TTC549 (cell line): ENCODE data around the gene SHC1.

Source experiments
- FAIRE-seq: peaks from 2 replicates; lab custom pipeline; 2012; peaks lifted over from hg19 to GRCh38; lab: Jason Lieb, UNC

Gene SHC1

DNA sequence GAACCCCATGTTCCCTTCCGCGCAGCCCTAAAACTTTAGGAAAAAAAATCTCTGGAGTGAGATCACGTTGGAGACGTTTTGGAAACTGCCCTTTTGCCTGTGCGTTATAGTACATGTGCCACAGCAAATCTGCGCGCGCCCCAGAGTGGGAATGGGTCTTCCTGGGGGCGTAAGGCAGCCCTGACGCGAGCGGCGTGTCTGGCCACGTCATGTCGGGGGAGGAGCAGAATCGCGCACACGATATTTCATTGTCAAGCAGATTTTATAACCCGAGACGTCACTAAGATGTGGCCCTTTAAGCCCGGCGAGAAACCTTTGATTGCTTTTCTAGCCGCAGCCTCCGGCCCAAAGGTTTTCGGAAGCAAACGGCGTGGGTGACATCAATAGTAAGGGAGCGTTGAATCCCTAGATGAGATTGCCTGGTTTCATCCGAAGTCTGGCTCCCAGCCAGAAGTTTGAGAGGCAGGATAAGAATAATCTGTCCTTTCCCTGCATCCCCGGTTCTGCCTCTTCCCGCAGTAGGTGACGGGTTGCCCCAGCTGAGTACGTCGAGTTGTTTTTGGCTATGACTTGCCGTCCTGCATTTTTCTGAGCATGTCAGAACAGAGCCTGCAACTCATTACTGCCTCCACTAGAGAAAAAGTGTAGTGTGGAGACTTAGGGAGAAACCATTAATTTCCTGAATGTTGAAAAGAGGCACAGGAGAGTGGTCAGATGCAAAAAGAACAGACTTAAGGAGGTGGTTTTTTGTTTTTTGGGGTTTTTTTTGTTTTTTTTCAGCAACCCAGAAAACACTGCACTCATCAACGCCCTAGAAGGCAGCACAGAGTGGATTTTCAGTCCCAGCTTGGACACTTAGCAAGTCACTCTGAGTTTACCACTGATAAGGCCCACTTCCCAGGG lies 33.2 kb downstream of the SHC1 start:
- peak; percentile 79 for FAIRE-seq

DNA sequence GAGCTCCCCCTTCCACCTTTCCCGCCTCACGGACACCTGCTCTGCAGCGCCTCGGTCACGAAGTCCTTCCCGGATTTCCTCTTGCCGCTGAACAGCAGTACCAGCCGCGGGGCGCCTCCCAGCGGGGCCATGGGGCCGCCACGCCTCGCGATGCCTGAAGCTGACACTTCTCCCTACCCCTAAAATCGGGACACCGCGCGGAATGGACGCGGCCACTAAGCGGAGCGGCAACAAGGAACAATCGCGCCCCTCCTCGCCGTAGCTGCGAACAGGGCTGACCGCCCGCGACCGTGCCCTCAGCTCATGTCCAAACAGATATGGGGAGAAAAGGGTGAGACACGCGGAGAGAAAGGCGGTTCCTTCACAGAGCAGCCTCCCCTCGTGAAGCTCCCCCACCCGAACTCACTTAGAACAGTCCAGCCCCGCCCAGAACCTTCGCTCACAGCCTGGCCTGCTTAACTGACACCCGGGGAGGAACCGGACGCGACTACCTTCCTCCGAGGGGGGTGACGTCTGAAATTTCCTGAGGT lies 33.9 kb downstream of the SHC1 start, which contains the start of gene PMVK:
PMVK (minus strand) TSS at position 165 of the 530 bp plus-strand sequence; CDS start at position 131, 34 bp downstream.
- no peak for FAIRE-seq

DNA sequence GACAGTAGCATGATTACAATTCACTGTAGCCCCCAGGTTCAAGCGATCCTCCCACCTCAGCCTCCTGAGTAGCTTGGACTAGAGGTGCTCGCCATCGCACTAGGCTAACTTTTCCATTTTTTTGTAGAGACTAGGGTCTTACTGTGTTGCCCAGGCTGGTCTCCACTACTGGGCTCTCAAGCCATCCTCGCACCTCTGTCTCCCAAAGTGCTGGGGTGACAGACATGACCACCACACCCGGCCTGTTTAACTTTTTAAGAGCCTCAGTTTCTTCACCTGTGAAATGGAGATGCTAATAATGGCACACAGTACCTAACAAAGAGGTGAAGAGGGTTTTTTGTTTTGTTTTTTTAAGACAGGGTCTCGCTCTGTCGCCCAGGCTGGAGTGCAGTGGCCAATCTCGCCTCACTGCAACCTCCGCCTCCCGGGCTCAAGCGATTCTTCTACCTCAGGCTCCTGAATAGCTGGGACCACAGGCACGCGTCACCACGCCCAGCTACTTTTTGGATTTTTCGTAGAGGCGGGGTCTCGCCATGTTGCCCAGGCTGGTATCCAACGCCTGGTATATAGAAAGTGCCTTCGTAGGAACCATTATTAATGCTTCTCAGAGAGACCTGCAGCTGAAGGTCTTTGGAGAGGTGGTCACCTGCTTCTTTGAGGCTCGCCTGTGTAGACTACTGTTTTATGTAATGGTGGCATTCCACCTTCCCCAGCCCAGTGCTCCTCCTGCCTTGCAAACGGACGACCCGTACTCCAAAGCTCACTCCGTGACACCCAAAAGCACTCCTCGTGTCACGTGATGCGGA lies 34.6 kb downstream of the SHC1 start:
- FAIRE-seq, result no peak

DNA sequence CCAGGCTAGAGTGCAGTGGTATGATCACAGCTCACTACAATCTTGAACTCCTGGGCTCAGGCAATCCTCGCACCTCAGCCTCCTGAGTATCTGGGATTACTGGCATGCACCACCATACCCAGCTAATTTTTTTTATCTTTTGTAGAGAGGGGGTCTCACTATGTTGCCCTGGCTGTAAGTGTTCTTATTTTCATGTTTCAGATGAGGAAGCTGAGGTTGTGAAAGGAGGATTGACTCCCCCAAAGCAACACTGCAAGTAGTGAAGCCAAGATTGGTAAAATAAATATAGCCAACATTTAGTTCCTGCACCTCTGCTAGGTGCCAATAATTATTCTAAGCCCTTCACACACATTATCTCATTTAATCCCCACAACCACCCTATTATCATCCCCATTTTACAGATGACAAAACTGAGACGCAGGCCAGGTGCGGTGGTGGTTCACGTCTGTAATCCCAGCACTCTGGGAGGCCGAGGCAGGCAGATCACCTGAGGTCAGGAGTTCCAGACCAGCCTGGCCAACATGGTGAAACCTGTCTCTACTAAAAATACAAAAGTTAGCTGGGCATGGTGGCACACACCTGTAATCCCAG lies 36.1 kb downstream of the SHC1 start:
- no peak for FAIRE-seq

DNA sequence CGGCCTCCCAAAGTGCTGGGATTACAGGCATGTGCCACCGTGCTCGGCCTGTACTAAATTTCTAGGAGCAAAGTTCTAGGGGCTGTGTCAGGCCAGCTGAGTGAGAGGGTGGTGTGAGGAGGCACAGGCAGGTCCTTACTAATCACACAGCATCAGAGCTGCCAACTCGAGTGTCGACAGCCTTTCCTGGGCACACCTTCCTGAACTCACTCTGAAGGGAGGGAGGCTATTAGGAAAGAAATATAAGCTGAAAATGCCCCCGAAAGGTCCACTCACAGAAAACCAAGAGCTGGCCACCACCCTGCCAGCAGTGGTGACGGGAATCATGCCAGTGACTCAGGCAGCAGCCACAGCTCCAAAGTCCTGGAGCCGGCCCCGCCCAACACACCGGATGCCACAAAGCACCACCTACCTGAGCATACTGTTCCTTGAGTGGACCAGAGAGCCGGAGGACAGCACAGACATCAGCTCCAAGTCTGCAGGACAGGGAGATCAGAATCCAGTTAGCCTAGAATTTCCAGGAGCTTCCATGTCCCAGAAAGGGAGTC lies 38.5 kb downstream of the SHC1 start:
- no peak for FAIRE-seq

DNA sequence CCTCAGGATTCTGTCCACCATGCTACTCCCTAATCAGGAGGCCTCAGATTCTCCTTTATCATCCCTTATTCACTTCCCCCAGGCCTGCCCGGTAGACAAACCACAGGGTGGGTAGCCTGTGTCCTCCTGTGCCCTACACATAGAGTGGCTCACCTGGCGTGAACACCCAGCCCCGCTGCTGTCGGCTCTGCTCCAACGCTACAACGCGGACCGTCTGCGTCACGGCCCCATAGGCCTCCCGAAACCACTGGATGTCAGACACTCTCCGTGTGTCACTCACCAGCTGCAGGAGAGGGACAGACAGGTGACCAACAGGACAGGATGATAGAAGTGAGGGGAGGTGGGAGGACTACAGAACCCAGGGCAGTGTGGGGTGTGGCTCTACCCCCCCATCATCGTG lies 44.3 kb downstream of the SHC1 start:
- FAIRE-seq, result no peak

DNA sequence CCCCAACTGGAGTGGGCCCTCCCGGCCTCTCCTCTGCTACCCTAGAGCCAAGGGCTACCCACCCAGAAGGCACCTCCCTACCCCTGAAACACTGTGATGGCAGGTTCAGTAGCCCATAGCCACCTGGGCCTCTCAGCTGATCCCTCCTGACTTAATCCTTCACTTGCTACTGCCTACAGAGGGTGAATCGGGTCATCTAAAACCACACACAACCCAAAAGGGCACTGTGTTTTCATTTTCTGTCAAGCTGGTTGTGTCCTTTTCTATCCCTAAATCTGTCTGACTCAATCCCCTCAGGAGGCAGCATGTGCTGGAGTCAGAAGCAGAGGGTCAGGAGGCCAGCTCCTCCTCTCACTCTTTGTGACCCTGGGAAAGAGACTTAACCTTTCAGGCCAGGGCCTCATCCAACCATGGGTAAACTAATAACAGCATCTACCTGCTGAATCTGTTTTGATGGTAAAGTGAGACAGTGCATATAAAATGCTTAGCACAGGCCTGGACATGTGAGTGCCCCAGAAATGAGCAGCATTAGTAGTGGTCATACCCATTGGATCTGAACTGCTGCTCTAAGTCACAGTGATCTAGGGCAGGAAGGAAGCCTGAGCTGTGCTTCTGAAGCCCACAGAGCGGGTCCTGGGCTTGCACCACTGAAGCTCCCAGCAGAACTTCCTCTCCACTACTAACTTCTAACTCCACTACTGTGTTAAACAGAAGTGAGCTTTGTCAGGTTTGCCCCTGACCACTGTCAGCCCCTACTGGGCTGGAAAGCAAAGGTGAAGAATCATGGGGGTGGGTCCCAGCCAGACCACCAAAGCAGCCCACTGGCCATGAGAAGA lies 45.0 kb downstream of the SHC1 start:
- no peak for FAIRE-seq

DNA sequence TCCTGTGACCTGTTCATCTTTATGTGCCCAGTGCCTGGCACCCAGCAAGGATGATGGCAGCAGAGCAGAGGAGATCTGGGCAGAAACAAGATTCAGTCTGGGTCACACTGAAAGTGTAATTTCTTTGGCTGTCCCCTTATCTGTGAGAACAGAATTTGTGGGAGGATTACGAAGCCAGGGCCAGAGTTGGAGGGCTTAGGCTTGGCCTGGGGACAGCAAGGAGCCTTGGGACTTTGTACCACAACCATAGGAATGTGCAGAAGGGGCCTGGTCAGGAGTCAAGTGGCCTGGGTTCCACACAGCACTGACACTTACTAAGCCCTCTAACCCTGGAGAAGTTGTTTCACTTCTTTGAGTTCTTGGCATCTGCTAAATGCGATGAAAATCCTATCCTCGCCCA lies 46.9 kb downstream of the SHC1 start:
- no peak for FAIRE-seq

DNA sequence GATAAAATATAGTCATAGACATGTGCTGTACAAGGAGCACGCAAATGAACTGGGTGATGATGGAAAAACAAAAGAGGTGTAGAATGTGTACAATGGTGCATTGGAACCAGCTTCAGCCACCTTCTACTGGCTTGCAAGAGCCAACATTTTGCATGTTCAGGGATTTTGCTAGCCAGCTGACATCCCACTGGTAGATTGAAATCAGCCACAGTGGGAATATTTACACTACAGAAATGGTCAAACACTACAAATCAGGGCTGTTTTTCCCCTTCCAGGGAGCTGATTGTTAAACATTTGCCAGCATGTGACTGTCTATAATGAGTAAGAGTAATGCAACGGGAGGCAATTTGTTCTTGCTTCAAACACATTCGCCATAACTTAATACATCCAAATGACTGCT lies 57.3 kb downstream of the SHC1 start:
- FAIRE-seq, result no peak

DNA sequence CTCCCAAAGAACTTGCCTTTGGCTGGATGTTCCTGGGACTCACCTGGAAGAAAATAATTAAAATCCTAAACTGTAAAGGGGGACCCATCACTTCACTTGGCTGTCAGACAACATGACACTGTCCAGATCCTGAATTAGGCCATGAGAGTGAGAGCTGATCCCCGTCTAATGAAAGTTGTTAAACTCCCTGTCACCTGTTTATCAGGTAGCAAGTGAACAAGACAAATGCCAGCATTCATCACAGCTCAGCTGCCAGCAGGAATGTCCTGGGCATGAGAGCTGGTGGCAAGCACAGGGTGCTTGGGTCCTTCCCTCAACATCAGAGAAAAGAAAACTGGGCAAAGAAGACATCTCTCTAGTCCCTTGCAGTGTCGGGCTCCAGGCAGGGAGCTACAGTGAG lies 57.8 kb downstream of the SHC1 start:
- FAIRE-seq, result no peak
